Measurements from ENCODE around the gene BICRAL. TPM values are rescaled to one million over a fixed set of nuclear protein-coding genes. Genes with fewer than 3 reads are reported as not detected.

BICRAL gene
- total RNA-seq, 1 donor from 2014 or later: 20.7 TPM

- Histone ChIP-seq H3K4me3 (peak overlapping the region; percentile 96), H3K27ac (peak overlapping the region; percentile 97), H3K9me3 (no peaks in the 10 kb centered on the region), H3K36me3 (no peaks in the 10 kb centered on the region), H3K27me3 (ENCODE audit: low read depth) (no peaks in the 10 kb centered on the region), H3K4me1 (peaks cover 33% of the 10 kb centered on the region)
- intact Hi-C loops (cut with DNase I): no loop called here
- TF ChIP-seq CTCF (IDR thresholded peaks at IDR 0.05): no peak
- ATAC-seq: no peak
- no peak for DNase-seq
Measured at GRCh38 chr6:42744351-42744893, 37.4 kb upstream of the BICRAL start.

GRCh38 chr6:42745083-42745639 lies 36.7 kb upstream of the BICRAL start:
- no peaks in the 10 kb centered on the region for H3K27me3 ChIP-seq (ENCODE audit: low read depth)
- peak in 1 of 2 donors; percentile 0 for ATAC-seq
- peak; percentile 59 for DNase-seq
- peaks cover 34% of the 10 kb centered on the region for H3K4me1 ChIP-seq
- H3K27ac ChIP-seq: peak overlapping the region; percentile 97
- intact Hi-C loops (cut with DNase I): no loop called here
- no peaks in the 10 kb centered on the region for H3K9me3 ChIP-seq
- no peak for TF ChIP-seq CTCF (IDR thresholded peaks at IDR 0.05)
- H3K4me3 ChIP-seq: peak overlapping the region; percentile 96
- no peaks in the 10 kb centered on the region for H3K36me3 ChIP-seq

GRCh38 chr6:42745640-42746462 lies 36.0 kb upstream of the BICRAL start, which contains the start of gene TBCC:
TBCC (minus strand) TSS chr6:42746103; CDS start chr6:42746073, 30 bp downstream.
- no peaks in the 10 kb centered on the region for H3K27me3 ChIP-seq (ENCODE audit: low read depth)
- peak; percentile 95 for DNase-seq
- H3K36me3 ChIP-seq: no peaks in the 10 kb centered on the region
- peaks cover 34% of the 10 kb centered on the region for H3K4me1 ChIP-seq
- no peak for TF ChIP-seq CTCF (IDR thresholded peaks at IDR 0.05)
- intact Hi-C loops (cut with DNase I): no loop called here
- no peaks in the 10 kb centered on the region for H3K9me3 ChIP-seq
- peak within 1 kb of the TSS; percentile 96 for H3K4me3 ChIP-seq
- peak within 1 kb of the TSS; percentile 97 for H3K27ac ChIP-seq
- peak; percentile 95 for ATAC-seq

DNA sequence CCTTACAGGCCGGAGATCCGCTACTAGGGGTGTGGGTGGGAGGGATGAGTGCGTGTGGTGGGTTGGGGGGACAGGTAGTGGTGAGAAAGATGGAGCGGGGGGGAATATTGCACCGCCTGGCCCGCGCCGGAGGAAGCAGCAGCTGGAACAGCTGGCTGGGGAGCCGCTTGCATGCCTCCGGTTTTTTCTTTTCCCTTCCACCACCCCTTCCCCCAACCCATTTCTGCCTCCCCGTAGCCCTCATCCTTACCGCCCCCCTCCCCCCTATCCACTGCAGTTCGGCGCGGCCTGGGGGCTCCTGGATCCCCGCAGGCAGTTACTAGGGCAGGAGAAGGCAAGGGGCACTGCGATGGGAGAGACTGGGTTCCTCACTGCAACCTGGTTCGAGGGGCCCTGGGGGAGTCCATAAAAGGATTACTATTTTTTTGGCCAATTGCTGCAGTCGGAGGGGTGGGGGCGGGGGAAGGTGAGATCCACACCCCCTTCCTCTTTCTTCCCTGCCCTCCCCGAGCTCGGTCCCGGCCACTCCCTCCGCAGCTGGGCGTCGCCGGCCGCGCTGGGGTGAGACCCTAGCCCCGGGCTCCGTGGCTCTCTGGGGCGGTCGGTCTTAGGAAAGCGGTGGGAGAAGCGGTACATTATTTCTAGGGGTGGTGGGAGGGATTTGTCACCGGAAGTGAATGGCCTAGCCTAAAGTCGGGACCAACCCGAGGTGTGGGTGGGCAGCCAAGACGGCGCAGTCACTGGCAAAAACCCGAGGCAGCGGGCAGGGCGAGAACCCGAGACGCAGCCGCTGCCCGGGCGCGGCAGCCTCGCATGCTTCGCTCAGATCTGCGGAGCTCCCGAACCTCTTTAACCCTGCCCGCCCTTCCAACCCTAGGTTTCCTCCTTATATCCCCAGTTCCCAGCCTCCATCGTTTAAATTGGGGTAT lies 35.1 kb upstream of the BICRAL start:
- Histone ChIP-seq H3K4me1 (peaks cover 34% of the 10 kb centered on the region), H3K4me3 (peak overlapping the region; percentile 96), H3K36me3 (no peaks in the 10 kb centered on the region), H3K27me3 (ENCODE audit: low read depth) (no peaks in the 10 kb centered on the region), H3K27ac (peak overlapping the region; percentile 97), H3K9me3 (no peaks in the 10 kb centered on the region)
- no peak for TF ChIP-seq CTCF (IDR thresholded peaks at IDR 0.05)
- ATAC-seq (peak; percentile 88 to 92), DNase-seq (peak; percentile 88)
- intact Hi-C loops (cut with DNase I): no loop called here

Measured in lower lobe of right lung (tissue), 2 donors.